ENCODE results near the gene ZRSR2. TPM values are rescaled to one million over a fixed set of nuclear protein-coding genes. Genes with fewer than 3 reads are reported as not detected.

ZRSR2 gene
- total and polyA plus RNA-seq, 9 of the 15 experiments (the other 6 are each of a cell fraction or from before 2014, with no cell fraction given): 3.5 to 19.5 (median 8.6) TPM

DNA sequence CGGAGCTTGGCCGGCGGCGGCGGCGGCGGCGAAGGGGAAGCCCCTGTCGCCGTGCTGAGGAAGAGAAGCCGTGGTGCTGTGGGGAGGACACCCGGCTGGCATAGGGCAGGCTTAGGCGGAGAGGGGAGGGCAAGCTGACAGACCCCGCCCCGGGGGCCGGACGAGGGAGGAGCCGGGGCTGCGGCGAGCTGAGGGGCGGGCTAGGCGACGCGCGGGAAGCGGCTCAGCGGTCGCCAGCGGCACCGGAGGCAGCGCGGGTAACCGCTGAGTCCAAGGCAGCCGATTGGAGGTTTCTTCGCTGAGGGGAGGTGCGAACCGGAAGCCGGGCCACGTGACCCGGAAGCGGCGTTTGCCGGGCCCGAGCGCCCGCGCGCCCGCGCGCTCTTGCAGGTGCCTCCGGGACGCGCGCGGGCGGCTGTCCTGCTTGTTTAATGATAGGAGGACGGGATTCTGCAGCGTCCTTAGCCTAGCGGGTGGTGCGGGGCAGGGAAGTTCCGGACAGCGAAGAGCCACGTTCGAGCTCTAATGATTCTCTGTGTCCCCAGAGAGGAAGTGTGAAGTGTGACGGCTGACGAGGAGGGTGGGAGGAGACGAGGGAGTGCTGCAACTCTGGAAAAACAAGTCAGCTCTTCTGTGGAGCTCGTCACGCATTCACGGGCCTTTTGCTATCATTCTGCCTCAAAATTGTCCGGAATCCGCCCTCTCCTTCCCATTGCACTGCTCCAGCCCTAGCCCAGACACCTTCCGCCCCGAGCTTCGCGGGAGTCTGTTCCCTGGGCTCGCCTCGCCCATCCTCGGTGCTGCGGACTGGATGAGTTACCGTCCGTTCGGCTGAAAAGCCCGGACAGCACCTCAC lies 64.7 kb downstream of the ZRSR2 start, which contains the start of gene AP1S2 (continued):
- TF ChIP-seq, protein P1, sequence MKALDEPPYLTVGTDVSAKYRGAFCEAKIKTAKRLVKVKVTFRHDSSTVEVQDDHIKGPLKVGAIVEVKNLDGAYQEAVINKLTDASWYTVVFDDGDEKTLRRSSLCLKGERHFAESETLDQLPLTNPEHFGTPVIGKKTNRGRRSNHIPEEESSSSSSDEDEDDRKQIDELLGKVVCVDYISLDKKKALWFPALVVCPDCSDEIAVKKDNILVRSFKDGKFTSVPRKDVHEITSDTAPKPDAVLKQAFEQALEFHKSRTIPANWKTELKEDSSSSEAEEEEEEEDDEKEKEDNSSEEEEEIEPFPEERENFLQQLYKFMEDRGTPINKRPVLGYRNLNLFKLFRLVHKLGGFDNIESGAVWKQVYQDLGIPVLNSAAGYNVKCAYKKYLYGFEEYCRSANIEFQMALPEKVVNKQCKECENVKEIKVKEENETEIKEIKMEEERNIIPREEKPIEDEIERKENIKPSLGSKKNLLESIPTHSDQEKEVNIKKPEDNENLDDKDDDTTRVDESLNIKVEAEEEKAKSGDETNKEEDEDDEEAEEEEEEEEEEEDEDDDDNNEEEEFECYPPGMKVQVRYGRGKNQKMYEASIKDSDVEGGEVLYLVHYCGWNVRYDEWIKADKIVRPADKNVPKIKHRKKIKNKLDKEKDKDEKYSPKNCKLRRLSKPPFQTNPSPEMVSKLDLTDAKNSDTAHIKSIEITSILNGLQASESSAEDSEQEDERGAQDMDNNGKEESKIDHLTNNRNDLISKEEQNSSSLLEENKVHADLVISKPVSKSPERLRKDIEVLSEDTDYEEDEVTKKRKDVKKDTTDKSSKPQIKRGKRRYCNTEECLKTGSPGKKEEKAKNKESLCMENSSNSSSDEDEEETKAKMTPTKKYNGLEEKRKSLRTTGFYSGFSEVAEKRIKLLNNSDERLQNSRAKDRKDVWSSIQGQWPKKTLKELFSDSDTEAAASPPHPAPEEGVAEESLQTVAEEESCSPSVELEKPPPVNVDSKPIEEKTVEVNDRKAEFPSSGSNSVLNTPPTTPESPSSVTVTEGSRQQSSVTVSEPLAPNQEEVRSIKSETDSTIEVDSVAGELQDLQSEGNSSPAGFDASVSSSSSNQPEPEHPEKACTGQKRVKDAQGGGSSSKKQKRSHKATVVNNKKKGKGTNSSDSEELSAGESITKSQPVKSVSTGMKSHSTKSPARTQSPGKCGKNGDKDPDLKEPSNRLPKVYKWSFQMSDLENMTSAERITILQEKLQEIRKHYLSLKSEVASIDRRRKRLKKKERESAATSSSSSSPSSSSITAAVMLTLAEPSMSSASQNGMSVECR (CRISPR knock-in tag; IDR thresholded peaks at IDR 0.05): 0 out of 2 replicates have a peak, but pooled peaks have one; percentile 26
- TF ChIP-seq KLF10 (CRISPR knock-in tag; IDR thresholded peaks at IDR 0.05): no peak
- TF ChIP-seq RBFOX2 (IDR thresholded peaks at IDR 0.05; ENCODE audit: low read depth, low read length): peak; percentile 78
- TF ChIP-seq NR2C2 (CRISPR knock-in tag; IDR thresholded peaks at IDR 0.05): no peak
- TF ChIP-seq NR2C2 (tag; IDR thresholded peaks at IDR 0.05): peak; percentile 79
- TF ChIP-seq, protein P2, sequence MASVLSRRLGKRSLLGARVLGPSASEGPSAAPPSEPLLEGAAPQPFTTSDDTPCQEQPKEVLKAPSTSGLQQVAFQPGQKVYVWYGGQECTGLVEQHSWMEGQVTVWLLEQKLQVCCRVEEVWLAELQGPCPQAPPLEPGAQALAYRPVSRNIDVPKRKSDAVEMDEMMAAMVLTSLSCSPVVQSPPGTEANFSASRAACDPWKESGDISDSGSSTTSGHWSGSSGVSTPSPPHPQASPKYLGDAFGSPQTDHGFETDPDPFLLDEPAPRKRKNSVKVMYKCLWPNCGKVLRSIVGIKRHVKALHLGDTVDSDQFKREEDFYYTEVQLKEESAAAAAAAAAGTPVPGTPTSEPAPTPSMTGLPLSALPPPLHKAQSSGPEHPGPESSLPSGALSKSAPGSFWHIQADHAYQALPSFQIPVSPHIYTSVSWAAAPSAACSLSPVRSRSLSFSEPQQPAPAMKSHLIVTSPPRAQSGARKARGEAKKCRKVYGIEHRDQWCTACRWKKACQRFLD (CRISPR knock-in tag; IDR thresholded peaks at IDR 0.05): 0 out of 2 replicates have a peak, but pooled peaks have one; percentile 11
- TF ChIP-seq, protein P3, sequence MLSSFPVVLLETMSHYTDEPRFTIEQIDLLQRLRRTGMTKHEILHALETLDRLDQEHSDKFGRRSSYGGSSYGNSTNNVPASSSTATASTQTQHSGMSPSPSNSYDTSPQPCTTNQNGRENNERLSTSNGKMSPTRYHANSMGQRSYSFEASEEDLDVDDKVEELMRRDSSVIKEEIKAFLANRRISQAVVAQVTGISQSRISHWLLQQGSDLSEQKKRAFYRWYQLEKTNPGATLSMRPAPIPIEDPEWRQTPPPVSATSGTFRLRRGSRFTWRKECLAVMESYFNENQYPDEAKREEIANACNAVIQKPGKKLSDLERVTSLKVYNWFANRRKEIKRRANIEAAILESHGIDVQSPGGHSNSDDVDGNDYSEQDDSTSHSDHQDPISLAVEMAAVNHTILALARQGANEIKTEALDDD (IDR thresholded peaks at IDR 0.05): no peak
- no peak for TF ChIP-seq ZNF239 (CRISPR knock-in tag; IDR thresholded peaks at IDR 0.05)
- TF ChIP-seq SMARCE1 (IDR thresholded peaks at IDR 0.05): no peak
- TF ChIP-seq, protein P4, sequence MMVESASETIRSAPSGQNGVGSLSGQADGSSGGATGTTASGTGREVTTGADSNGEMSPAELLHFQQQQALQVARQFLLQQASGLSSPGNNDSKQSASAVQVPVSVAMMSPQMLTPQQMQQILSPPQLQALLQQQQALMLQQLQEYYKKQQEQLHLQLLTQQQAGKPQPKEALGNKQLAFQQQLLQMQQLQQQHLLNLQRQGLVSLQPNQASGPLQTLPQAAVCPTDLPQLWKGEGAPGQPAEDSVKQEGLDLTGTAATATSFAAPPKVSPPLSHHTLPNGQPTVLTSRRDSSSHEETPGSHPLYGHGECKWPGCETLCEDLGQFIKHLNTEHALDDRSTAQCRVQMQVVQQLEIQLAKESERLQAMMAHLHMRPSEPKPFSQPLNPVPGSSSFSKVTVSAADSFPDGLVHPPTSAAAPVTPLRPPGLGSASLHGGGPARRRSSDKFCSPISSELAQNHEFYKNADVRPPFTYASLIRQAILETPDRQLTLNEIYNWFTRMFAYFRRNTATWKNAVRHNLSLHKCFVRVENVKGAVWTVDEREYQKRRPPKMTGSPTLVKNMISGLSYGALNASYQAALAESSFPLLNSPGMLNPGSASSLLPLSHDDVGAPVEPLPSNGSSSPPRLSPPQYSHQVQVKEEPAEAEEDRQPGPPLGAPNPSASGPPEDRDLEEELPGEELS (CRISPR knock-in tag; IDR thresholded peaks at IDR 0.05; ENCODE audit: borderline replicate concordance): no peak
- TF ChIP-seq, protein P5, sequence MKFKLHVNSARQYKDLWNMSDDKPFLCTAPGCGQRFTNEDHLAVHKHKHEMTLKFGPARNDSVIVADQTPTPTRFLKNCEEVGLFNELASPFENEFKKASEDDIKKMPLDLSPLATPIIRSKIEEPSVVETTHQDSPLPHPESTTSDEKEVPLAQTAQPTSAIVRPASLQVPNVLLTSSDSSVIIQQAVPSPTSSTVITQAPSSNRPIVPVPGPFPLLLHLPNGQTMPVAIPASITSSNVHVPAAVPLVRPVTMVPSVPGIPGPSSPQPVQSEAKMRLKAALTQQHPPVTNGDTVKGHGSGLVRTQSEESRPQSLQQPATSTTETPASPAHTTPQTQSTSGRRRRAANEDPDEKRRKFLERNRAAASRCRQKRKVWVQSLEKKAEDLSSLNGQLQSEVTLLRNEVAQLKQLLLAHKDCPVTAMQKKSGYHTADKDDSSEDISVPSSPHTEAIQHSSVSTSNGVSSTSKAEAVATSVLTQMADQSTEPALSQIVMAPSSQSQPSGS (CRISPR knock-in tag; IDR thresholded peaks at IDR 0.05): no peak
